ENCODE results near the gene CEP104.

Gene CEP104

DNA sequence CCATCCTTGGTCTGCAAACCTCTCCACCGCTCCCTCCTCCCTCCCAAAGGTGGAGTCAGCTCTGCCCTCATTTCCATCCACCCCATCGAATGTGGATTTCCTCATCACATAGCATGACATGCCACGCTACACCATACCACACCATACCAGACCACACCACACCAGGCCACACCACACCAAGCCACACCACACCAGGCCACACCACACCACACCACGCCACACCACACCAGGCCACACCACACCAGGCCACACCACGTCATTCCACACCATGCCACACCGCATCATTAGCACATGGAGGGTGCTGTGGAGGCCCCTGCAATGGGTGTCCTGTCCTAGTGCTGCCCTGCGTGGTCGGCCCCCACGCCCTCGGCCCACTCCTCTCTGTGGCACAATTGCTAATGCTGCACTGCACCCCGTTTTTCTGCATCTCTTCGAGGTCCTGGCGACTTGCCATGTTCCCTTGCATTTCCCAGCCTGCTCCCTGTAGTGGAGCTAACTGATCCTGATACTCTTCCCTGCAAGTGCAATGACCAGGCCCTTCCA, 11.5 kb upstream of the CEP104 start:
- no peak for DNase-seq (ENCODE audit: low read depth)

DNA sequence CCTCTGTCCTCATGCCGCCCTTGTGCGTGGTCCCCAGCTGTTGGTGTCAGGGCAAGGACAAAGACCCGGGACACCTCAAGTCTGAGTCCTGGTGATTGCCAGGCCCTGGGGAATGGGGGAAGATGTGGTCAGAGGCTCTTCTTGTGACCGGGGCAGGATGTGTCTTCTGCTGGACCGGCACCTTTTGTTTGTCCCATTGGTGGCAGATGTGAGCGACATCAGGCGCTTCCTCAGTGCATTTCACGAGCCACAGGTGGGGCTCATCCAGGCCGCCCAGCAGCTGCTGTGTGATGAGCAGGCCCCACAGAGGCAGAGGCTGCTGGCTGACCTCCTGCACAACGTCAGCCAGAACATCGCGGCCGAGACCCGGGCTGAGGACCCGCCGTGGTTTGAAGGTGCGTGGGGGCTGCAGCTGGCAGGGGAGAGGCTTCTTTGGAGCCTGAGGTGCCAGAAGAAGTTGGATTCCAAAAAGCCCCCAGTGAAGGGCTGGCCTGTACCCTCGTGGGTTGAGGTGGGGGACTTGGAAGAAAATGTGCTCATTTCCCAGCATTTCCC, 8.7 kb upstream of the CEP104 start:
- no peak for DNase-seq (ENCODE audit: low read depth)

DNA sequence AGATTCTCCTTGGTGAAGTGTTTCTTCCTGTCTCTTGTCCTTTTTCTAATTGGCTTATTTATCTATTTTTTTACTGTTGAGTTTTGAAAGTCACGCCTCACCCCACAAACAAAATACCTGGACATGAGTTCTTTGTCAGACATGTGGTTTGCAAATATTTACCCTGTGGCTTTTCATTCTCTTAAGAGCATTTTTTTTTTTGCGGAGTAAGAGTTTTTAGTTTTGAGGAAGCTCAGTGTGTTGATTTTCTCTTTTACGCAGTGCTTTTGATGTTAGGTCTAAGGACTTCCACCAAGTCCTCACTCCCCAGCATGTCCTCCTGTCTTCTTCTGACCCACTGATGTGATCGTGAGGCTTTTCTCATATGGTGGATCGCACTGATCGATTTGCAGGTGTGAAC, 7.9 kb upstream of the CEP104 start:
- no peak for DNase-seq (ENCODE audit: low read depth)

DNA sequence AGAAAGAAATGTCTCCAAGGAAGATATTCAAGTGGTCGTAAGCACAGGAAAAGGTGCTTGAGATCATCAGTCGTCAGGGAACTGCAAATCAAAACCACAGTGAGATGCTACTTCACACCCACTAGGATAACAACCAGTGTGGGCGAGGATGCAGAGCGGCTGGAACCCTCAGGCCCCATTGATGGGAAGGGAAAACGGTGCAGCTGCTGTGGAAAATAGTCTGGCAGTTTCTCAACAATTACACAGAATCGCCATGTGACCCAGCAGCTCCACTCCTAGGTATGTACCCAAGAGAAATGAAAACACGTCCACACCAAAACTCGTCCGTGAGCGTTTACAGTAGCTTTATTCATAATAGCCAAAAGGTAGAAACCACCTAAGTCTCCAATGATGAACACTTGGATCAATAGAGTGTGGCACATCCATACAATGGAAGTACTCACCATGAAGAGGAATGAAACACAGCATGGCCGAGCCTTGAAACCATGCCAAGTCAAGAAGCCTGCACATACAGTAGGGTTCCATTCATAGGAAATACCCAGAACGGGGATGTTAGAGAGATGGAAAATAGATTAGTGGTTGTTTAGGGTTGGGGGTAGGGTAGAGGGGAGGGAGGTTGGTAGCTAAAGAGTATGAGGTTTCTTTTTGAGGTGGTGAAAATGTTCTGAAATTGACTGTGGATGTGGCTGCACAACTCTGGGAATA, 6.4 kb upstream of the CEP104 start:
- no peak for DNase-seq (ENCODE audit: low read depth)

DNA sequence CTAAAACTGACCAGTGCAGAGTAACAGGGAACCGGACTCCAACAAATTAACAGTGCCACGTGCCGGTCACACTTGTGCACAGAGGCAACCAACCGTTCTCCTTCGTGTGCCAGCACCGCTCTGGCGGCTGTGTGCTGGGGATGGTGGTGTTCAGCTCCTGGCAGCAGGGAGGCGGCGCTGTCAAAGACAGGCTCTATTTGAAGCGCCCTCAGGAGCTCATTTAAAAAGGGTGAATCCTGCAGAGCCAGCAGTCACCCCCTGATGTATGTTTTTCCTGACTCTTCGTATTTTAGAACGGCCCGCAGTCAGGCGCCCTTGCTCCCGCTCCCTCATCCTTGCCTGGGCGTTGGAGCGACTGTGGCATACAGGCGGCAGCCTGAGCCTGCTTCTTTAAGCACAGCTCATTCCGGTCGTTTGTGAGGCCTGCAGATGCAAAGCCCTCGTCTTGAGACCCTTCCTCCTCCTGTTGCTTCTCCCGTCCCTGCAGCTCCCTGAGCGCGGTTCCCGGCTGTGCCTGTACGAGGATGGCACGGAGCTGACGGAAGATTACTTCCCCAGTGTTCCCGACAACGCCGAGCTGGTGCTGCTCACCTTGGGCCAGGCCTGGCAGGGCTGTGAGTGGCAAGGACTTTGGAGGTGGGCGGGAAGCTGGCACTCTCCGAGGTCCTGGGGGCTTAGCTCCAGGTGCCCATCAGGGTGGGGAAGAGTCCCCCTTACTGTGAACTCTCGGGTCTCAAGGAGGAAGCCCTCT, 1.4 kb upstream of the CEP104 start:
- no peak for DNase-seq (ENCODE audit: low read depth)

DNA sequence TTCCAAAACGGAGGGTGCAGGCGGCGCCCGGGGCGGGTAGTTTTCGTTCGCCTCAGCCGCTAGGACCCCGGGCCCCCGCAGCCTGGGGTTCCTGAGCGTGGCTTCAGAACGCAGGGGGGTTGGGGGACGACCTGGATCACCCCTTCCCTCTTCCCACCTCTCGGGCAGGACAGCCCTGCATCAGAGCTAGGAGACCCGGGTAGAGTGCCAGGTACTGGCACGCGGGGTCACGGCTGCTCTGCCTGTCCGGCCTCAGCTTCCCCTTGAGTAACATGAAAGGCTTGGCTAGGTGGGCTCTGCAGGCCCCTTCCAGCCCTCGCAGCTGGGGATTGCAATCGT, 749 bp upstream of the CEP104 start:
- DNase-seq (ENCODE audit: low read depth): no peak

DNA sequence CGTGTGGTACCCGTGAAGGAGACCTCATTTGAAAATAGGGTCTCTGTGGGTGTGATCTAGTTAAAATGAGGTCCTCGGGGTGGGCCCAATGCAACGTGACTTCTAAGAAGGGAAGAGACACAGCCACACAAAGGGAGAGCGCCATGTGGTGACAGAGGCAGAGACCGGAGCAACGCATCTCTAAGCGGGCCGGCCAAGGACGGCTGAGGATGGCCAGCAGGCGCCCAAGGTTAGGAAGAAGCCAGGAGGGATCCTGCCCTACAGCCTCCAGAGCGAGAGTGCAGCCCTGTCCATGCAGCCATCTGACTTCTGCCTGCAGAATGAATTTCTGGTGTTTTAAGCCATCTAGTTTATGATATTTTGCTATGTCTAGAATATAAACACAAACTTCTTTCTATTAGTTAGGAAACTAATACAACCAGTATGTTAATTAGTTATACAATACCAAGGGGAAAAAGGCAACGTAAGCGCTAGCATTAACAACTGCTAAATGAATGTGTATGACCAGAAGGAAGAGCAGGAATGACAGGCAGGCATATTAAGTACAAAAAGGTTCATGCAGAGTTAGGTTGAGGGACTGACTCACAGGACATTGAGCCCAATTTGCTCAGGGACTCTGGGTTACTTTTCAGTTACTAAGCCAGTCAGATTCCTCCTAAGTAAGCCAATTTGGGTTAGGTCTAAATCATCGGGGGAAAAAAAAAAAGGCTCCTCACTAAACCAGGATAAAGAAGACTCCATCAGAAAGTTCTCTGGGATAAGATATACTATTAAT, 4.1 kb downstream of the CEP104 start:
- DNase-seq (ENCODE audit: low read depth): no peak

DNA sequence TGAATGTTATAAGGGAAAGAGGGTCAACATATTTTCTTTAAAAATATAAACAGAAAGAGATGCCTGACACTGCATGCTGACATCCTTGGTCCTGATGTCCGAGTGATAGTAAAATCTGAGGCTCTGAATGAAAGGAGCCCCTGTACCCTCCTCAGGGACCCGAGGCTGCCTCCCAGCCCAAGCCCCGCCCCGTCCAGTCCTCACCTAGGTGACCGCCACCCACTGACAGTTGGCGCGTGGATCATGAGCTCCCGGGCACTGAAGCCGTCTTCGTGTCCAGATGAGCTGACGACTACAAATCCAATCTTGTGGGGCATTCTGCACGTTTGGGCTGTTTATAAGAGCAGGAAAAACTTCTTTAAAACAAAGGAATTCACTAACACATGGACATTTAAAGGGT, 4.9 kb downstream of the CEP104 start:
- no peak for DNase-seq (ENCODE audit: low read depth)

DNA sequence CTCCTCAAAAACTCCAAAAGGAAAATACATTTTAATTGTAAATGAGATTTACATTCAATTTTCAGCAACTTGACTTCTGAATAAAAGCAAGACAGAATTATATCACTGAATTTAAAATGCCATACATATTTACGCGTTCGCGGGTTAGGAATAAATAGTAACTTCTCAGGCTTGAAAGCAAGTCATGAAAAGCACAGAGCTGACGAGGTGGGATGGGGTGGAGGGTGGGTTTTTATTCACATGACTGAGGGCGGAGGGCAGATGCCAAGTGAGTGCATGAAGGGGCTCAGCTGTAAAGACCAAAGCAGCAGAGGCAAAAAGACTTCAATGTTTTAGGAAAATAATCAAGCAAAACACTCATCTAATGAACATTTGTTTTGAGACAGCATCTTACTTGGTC, 5.7 kb downstream of the CEP104 start:
- no peak for DNase-seq (ENCODE audit: low read depth)

DNA sequence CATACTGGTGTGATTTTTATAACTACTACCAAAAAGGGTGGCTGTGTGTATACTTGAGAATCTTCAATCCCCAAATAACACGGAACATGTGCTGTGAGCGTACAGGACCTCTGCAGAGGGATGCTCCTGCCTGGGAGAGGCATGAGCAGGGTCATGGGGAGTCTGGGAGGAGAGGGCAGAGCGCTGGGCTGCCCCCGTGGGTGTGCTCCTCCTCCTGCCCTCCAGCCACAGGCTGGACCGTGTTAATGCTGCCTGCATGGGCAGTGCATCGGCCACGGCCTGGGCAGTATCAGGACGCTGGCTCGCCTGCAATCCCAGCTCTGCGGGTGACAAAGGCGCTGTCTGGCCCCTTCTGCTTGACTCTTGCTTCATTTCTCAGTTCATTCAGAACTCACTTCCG, 6.2 kb downstream of the CEP104 start:
- no peak for DNase-seq (ENCODE audit: low read depth)

DNA sequence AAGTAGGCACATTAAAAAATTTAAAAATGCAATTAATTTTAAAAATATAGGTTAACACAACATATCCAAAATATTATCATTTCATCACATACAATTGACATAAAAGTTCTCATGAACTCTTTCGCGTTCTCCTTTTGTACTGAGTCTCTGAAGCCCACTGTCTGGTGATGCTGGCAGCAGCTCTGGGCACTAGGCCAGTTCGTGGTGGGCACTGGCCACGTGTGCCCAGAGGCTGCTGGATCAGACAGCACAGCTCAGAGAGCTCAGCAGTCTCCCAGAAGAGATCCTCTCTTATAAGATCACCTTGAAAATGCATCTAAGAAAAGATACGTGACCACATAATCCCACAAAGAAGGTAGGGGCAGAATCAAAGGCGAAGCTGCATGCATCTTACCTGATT, 9.9 kb downstream of the CEP104 start:
- DNase-seq (ENCODE audit: low read depth): no peak

DNA sequence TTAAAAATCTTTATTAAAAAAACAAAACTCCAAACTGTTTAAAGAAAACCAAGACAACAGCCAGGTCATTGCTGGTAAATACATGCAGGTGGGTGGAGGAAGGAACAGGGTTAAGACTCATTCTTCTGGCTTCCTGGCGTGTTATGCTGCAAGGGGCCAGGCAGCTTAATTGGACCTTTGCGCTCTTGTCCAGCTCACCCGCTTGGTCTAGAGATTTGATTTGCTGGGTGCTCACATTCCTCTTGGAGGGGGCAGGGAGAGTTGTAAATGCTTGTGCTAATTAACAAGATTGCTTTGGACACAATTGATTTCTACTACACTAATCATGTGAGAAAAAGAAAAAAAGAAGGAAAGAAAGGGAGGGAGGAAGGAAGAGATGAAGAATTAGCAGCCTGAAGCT, 10.5 kb downstream of the CEP104 start:
- no peak for DNase-seq (ENCODE audit: low read depth)

DNA sequence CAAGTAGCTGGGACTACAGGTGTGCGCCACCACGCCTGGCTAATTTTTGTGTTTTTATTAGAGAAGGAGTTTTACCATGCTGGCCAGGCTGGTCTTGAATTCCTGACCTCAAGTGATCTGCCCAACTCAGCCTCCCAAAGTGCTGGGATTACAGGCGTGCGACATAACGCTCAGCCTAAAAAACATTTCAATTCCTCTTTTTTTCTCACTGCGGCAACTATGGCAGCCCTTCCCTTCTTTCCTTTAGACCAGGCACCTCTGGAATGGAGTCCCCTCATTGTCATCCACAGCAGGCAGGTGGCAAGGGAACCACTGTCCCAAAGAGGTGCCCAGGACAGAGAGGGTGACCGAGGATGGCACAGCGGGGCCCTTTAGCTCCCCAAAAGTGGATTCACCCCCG, 14.1 kb downstream of the CEP104 start:
- no peak for DNase-seq (ENCODE audit: low read depth)

DNA sequence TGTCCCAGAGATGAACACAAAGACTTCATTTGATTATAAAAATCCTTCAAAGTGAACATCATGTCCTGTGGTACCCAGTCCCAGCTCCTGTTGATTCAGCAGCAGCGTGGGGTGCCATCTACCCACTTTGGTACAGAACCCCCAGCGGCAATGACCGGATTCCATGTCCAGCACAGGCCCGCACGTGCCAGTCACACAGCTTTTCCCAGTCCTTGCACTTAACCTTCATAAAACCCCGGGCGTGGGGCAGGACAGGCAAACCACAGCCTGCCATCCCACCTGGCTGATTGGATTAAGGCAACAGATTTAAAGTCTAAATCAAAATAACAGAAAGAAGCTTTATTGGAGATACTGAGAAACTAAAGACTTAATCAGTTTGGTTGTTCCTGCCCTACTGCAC, 15.5 kb downstream of the CEP104 start:
- DNase-seq (ENCODE audit: low read depth): no peak

DNA sequence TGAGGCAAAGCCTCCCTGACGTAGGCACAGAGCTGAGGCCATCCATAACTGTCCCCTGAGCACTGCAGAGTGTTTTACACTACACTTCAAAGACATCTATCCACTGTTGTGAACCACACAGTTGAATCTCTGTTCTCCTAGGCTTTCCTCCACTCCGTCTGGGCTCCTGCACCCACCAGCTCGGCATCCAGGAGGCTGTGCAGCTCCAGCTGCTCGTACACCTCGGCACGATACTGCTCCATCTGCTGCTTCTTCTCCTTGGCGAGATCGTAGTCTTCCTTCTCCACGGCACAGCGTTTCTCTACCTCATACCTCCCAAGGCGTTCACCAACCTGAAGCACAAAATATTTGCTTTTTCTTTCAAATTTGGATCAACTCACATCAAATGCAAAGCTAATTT, 18.2 kb downstream of the CEP104 start:
- DNase-seq (ENCODE audit: low read depth): no peak

DNA sequence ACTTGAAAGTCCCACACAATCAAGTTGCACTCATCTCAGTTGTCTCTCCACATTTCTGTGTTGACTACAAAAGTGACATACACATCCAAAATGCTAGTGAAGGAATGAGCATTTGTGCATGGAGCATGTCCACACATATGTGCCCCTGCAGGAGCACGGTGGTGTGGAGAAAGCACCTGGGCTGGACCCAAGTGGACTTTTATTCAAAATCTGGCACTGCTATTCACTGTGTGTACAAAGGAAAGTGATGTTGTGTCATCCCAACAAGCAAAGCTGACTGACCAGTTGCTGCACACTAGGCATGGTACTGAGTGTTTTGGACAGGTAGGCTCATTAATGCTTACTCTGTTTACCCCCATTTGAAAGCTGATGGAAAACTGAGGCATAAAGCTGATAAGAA, 19.3 kb downstream of the CEP104 start:
- DNase-seq (ENCODE audit: low read depth): no peak

DNA sequence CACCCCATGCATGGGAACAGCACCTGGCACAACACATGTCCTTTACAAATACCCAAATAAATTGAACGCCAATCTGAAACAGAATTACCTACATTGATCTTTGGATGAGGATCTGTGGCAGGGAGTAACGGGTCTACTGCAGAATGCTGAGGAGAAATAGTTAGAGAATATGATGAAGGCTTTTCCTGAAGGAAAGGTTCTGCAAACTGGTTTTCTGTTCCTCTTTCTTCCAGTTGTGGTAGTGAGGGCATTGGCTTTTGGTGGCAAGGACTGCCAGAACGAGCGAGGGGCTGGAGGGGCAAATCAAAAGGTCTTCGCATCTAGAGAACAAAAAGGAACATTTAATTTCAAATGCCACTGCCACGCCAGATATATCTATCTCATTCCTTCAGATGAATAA, 19.8 kb downstream of the CEP104 start:
- DNase-seq (ENCODE audit: low read depth): no peak

DNA sequence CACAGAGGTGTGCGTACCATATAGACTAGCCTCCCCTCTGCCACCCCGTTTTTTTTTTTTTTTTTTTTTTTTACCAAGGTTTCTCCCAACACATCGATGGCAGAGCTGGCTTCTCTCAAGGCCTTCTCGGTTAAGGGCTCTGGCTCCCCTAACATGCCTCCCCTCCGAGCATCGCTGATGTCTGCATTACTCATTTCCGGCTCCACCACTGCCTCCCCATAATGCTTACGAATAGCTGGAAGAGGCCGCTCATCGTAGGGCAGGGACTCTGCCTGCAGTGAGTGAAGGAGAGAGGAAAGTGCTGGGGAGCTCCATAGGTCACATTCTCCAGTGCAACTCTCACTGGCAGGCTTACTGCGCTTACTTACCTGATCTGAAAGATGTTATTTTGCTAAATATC, 20.6 kb downstream of the CEP104 start:
- DNase-seq (ENCODE audit: low read depth): no peak

DNA sequence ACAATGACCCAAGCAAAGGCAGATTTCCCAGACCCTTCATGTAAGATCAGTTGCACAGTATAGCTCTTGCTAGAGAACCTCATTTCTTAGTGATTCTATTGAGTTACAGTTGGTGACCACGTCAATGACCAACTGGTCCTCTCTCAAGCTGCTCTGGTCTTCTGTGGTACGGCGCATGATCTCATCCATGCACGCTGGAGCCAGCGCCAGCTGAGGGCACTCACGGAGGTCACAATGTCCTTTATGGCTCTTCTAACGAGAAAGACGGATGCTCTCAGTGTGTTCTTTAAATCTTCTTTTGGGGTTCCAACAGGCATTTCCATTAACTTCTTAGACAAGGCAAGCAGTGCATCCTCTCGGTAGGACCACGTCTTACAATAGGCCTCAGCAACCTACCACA, 22.3 kb downstream of the CEP104 start:
- DNase-seq (ENCODE audit: low read depth): no peak

DNA sequence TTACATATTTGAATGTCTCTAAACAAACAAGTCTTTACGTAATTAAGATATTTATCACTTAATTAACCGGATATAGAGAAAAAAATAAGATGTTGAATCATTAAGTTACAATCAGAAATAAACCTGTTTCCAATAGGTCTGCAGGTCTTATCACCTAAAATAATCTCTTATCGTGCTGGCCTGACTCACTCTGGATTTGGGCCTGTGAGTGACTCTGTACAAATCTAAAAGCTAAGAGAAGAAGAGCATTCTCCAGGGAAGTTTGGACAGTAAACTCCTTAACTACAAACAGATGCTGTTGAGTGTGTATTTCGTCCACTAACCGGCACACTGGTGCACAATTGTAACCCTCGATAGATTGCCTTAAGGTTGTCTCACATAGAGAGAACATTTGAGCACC, 25.3 kb downstream of the CEP104 start:
- no peak for DNase-seq (ENCODE audit: low read depth)

DNA sequence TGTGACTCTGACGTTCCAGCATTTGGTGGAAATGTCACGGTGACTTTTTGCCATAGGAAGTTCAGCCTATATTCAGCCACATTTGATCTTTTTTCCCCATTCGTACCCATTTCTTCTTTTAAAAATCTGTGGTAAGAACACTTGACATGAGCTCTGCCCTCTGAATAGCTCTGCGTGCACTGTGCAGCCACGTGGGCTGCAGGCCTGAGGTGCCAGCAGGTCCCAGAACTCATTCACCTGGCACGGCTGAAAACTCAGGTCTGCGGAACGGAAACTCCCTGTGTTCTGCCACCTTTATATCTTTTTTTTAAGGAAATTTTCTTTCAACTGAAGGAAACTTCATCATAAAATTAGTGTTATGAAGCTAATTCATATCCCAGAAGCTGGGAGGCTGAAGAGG, 28.6 kb downstream of the CEP104 start:
- no peak for DNase-seq (ENCODE audit: low read depth)

DNA sequence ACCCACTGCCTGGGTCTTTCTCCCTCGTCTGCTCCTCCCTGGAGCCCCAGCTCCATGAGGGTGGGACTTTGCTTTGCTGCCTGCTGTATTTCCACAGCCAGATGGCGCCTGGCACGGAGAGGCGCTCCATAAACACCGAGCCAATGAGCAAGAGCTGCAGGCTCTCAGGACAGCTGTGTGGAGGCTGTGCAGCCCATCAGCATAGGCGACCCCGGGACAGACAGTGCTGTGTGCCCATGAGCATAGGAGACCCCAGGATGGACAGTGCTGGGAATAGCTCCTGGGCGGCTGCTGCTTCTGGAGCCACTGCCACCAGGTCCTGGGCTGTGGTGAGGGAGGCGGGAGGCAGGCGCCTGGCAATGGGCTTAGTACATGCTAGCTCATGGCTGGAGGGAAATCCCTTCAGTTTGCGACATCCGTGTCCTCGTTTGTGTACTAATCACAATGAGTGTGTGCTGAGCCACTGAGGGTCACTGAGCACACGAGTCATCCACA, 29.2 kb downstream of the CEP104 start:
- DNase-seq (ENCODE audit: low read depth): no peak

DNA sequence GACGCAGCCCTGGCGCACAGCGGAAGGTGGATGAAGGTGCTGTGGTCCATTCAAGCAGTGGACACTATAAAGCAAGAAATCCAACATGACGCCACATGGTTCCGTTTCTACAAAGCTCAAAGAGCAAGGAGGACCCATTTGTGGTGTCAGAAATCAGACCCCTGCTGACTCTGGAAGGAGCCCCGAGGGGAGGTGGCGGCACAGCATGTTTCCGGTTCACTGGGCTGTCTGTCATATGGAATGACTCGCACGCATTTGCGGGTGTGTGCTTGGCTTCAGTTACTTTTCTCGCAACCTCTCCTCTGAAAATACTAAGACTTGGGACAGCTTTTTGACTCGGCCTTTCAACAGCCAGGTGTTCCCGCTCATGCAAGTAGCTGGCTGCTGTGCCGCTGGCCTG, 31.7 kb downstream of the CEP104 start:
- no peak for DNase-seq (ENCODE audit: low read depth)
